K562 (cell line): ENCODE measurements around the gene TRIM40. TPM values are rescaled to one million over a fixed set of nuclear protein-coding genes. Genes with fewer than 3 reads are reported as not detected.
A peak's percentile ranks its signal among the peaks of the same experiment; 100 is the strongest.

Experiments
- ATF1 ChIP-seq, 2 experiments: fragments of 450-650 bp in 1 of 2; IDR thresholded peaks; 2 replicates each; pipeline ENCODE4 v1.6.1; 2016; ENCODE audit warnings: missing compliant biosample characterization in 1 of 2, missing genetic modification characterization in 1 of 2
- CTCF ChIP-seq, 3 experiments: IDR thresholded peaks in 2 of 3; conservative IDR thresholded peaks in 1 of 3; 2 replicates each; pipeline ENCODE4 v1.5.1; 2011 to 2012; ENCODE audit warnings: low read length in 3 of 3, mild to moderate bottlenecking in 3 of 3, control low read depth in 2 of 3, improper control_type of control experiment in 1 of 3, inconsistent platforms in 1 of 3, low read depth in 1 of 3, mixed read lengths in 1 of 3, moderate library complexity in 1 of 3; ENCODE audit not compliant: insufficient read depth in 2 of 3
- CXXC5 ChIP-seq: fragments of 250-450 bp; sonication (Bioruptor Pico); IDR thresholded peaks from 2 replicates; pipeline ENCODE4 v1.8.0; 2022; ENCODE audit warnings: inconsistent platforms, mild to moderate bottlenecking, moderate library complexity
- ELF1 ChIP-seq: fragments of 200-800 bp; sonication (Bioruptor generic); IDR thresholded peaks from 2 replicates; pipeline ENCODE4 v1.6.1; 2016; ENCODE audit warnings: missing genetic modification characterization, missing compliant biosample characterization
- EWSR1 ChIP-seq: fragments of 450-650 bp; IDR thresholded peaks from 2 replicates; pipeline ENCODE4 v1.6.1; 2018; ENCODE audit warnings: borderline replicate concordance, mild to moderate bottlenecking, low read depth, moderate library complexity; ENCODE audit not compliant: partially characterized antibody
- HDAC2 ChIP-seq: fragments of 450-650 bp; IDR thresholded peaks from 2 replicates; pipeline ENCODE4 v1.6.1; 2016; ENCODE audit warnings: mild to moderate bottlenecking
- JUND ChIP-seq, 2 experiments: IDR thresholded peaks; 2 replicates in 1 of 2; 3 replicates in 1 of 2; pipeline ENCODE4 v1.6.1; 2011; ENCODE audit warnings: borderline replicate concordance in 2 of 2, low read depth in 2 of 2, low read length in 2 of 2, improper control_type of control experiment in 1 of 2, missing biosample characterization in 1 of 2, missing genetic modification characterization in 1 of 2, missing genetic modification reagents in 1 of 2
- MAX ChIP-seq: sonication (generic); formaldehyde crosslinking; IDR thresholded peaks from 2 replicates; pipeline ENCODE4 v1.9.0; 2022; ENCODE audit warnings: mild to moderate bottlenecking, missing genetic modification reagents
- NCOA2 ChIP-seq, 2 experiments: fragments of 450-650 bp; IDR thresholded peaks; 2 replicates each; pipeline ENCODE4 v1.6.1; 2018; ENCODE audit warnings: mild to moderate bottlenecking in 2 of 2, moderate library complexity in 1 of 2; ENCODE audit not compliant: partially characterized antibody in 2 of 2
- NELFE ChIP-seq: IDR thresholded peaks from 2 replicates; pipeline ENCODE4 v1.6.1; 2011; ENCODE audit warnings: mild to moderate bottlenecking; ENCODE audit not compliant: insufficient read depth, insufficient read length
- PHF8 ChIP-seq: fragments of 200-600 bp; sonication (generic); IDR thresholded peaks from 2 replicates; pipeline ENCODE4 v1.6.1; 2012; ENCODE audit warnings: mixed run types, mild to moderate bottlenecking, inconsistent platforms, low read length, moderate library complexity, borderline replicate concordance
- POLR2A ChIP-seq: fragments of 450-650 bp; conservative IDR thresholded peaks from 2 replicates; pipeline ENCODE4 v1.6.1; 2016
- POLR2G ChIP-seq: fragments of 200-400 bp; formaldehyde crosslinking; IDR thresholded peaks from 2 replicates; pipeline ENCODE4 v1.6.1; 2017; ENCODE audit warnings: low read depth, mild to moderate bottlenecking, antibody characterized with exemption, low read length, moderate library complexity
- SIRT6 ChIP-seq: IDR thresholded peaks from one replicate; pipeline ENCODE4 v1.6.1; 2012; ENCODE audit warnings: low read depth, mild to moderate bottlenecking, control low read depth, inconsistent platforms, low read length, moderate library complexity
- SMARCC2 ChIP-seq: fragments of 450-650 bp; IDR thresholded peaks from 2 replicates; pipeline ENCODE4 v1.6.1; 2017; ENCODE audit warnings: antibody characterized with exemption, moderate library complexity, mild to moderate bottlenecking, low read depth
- TFAP4 ChIP-seq: sonication (generic); formaldehyde crosslinking; IDR thresholded peaks from 2 replicates; pipeline ENCODE4 v1.8.0; 2022; ENCODE audit warnings: missing genetic modification reagents, mild to moderate bottlenecking, moderate library complexity, borderline replicate concordance
- UBTF ChIP-seq, 2 experiments: IDR thresholded peaks; 2 replicates each; pipeline ENCODE4 v1.6.1; 2012; ENCODE audit warnings: improper control_type of control experiment in 2 of 2, low read depth in 2 of 2, low read length in 2 of 2, borderline replicate concordance in 1 of 2
- ZBED1 ChIP-seq: IDR thresholded peaks from 2 replicates; pipeline ENCODE4 v1.6.1; 2014
- ZBTB1 ChIP-seq: sonication (generic); formaldehyde crosslinking; IDR thresholded peaks from 2 replicates; pipeline ENCODE4 v1.8.1; 2023; ENCODE audit warnings: missing genetic modification reagents, low read depth, mild to moderate bottlenecking, borderline replicate concordance
- ZNF668 ChIP-seq: fragments of 250-450 bp; sonication (Bioruptor Pico); IDR thresholded peaks from 2 replicates; pipeline ENCODE4 v1.8.0; 2022; ENCODE audit warnings: mild to moderate bottlenecking, inconsistent platforms
- polyA plus RNA-seq, 8 experiments: library from polyadenylated mRNA; depleted of rRNA in 4 of 8; stranded (reverse) in 5 of 8; unstranded in 3 of 8; fragments of >200 nt; fragmentation: Nextera tagmentation in 2 of 8; fragmentation: Illumina TruSeq in 1 of 8; extraction: Ambion mirVana in 2 of 8; extraction: Trizol in 1 of 8; gene quantifications; 2 replicates each; pipeline versions ENCODE4 v1.2.1 to v1.2.3, GENCODE V29; 2011 to 2014; ENCODE audit warnings: inconsistent platforms in 1 of 8, missing spikeins in 1 of 8
- total RNA-seq, 7 experiments: library from RNA; depleted of rRNA in 6 of 7; stranded (reverse); fragments of >200 nt in 6 of 7; fragmentation: Illumina TruSeq in 2 of 7; extraction: Trizol in 2 of 7; gene quantifications; 2 replicates each; pipeline versions ENCODE4 v1.2.1 to v1.2.3, GENCODE V29; 2011 to 2021; ENCODE audit warnings: low replicate concordance in 1 of 7

TRIM40 gene
- total and polyA plus RNA-seq, 9 of the 15 experiments (the other 6 are each of a cell fraction or from before 2014, with no cell fraction given), result 0.04 to 0.08 TPM; not detected in 7

GRCh38 chr6:30101444-30102413, 34.2 kb upstream of the TRIM40 start (continued):
- TF ChIP-seq MAX (peak; percentile 2; the same call in 1 of the 2 replicates), TFAP4 (CRISPR knock-in tag) (peak; percentile 62; the same call in 1 of the 2 replicates), POLR2G (peak; percentile 80), EWSR1 (no peak), UBTF (IDR thresholded peaks at IDR 0.05; ENCODE audit: borderline replicate concordance in 1 of 2, low read depth in 2 of 2, low read length in 2 of 2) (0 out of 4 replicates have a peak, but pooled peaks of 1 of the 2 experiments have one; percentile 27), HDAC2 (0 out of 2 replicates have a peak, but pooled peaks have one; percentile 30), ZBTB1 (no peak), ZBED1 (no peak), ATF1 (CRISPR knock-in tag; IDR thresholded peaks at IDR 0.05) (no peak), ATF1 (tag; IDR thresholded peaks at IDR 0.05) (peak; percentile 17), CTCF (IDR thresholded peaks at IDR 0.05 in 2 of 3, conservative IDR thresholded peaks at IDR 0.05 in 1 of 3; ENCODE audit: insufficient read depth in 2 of 3, low read depth in 1 of 3, low read length in 3 of 3) (peak in 2 of 3 experiments; percentile 44 to 47; a peak in 3 of 6 replicates), CXXC5 (CRISPR knock-in tag) (peak; percentile 39; the same call in 1 of the 2 replicates), ELF1 (tag) (0 out of 2 replicates have a peak, but pooled peaks have one; percentile 32), NELFE (no peak), PHF8 (peak; percentile 47; the same call in 1 of the 2 replicates), POLR2A (peak; percentile 51; the same call in 1 of the 2 replicates), ZNF668 (CRISPR knock-in tag) (no peak), JUND (IDR thresholded peaks at IDR 0.05; ENCODE audit: borderline replicate concordance, low read depth, low read length) (0 out of 2 replicates have a peak, but pooled peaks have one; percentile 23), JUND (tag; IDR thresholded peaks at IDR 0.05; ENCODE audit: borderline replicate concordance, low read depth, low read length) (no peak), NCOA2 (IDR thresholded peaks at IDR 0.05; ENCODE audit: partially characterized antibody in 2 of 2) (no peak), SIRT6 (no peak), SMARCC2 (no peak)
